ENCODE data around the gene GLP1R.

Gene GLP1R

DNA sequence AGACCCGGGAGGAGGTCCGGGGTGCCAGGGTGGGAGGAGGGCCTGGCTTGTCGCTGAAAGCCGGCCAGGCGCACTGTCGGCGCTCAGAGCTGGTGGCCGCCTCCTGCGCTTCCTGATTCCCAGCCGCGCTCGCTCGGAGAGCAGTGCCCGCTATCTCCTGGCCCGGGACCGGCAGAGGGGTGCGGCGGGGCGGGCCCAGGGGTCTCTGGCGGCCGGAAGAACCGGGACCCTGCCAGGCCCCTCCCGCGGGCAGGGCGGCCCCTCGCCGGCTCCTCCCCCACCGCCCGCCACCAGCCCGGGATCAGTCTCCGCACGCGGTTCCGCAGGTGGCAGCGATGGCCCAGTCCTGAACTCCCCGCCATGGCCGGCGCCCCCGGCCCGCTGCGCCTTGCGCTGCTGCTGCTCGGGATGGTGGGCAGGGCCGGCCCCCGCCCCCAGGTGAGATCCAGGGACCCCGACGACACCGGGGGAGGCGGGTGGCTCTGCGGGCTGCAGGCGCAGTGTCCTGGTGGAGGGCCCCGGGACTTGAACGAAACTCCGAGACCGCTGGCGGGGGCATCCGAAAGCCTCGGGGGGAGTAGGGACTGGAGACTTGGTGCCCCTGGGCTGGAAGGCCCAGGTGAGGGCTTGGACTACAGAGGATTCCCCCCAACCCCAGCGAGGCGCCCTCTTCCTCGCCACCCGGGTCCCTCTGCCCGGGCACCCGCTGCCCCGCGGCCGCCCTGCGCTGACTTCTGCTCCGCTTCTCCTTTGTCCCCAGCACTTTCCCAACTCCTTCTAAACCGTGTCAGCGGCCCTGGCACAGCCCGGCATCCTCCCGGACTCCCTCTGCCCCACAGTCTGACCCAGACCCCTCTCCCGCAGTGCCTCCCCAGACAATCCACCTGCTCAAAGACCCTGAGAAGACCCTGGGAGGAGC is at the start of gene GLP1R:
Gene GLP1R, plus strand, starts transcription at position 301 of the 919 bp plus-strand sequence. Its CDS starts 60 bp downstream, at position 361.
- ChIA-PET POLR2A (no interaction called here), CTCF (no interaction called here)
- TF ChIP-seq, protein P1, sequence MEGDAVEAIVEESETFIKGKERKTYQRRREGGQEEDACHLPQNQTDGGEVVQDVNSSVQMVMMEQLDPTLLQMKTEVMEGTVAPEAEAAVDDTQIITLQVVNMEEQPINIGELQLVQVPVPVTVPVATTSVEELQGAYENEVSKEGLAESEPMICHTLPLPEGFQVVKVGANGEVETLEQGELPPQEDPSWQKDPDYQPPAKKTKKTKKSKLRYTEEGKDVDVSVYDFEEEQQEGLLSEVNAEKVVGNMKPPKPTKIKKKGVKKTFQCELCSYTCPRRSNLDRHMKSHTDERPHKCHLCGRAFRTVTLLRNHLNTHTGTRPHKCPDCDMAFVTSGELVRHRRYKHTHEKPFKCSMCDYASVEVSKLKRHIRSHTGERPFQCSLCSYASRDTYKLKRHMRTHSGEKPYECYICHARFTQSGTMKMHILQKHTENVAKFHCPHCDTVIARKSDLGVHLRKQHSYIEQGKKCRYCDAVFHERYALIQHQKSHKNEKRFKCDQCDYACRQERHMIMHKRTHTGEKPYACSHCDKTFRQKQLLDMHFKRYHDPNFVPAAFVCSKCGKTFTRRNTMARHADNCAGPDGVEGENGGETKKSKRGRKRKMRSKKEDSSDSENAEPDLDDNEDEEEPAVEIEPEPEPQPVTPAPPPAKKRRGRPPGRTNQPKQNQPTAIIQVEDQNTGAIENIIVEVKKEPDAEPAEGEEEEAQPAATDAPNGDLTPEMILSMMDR (IDR thresholded peaks at IDR 0.05; ENCODE audit: insufficient read depth, low read length, missing control alignments), result no peak
- DNase-seq (ENCODE audit: low read depth, low spot score), result no peak
- no peak within 1 kb of the TSS for H3K4me3 ChIP-seq (ENCODE audit: low read depth, low read length)

DNA sequence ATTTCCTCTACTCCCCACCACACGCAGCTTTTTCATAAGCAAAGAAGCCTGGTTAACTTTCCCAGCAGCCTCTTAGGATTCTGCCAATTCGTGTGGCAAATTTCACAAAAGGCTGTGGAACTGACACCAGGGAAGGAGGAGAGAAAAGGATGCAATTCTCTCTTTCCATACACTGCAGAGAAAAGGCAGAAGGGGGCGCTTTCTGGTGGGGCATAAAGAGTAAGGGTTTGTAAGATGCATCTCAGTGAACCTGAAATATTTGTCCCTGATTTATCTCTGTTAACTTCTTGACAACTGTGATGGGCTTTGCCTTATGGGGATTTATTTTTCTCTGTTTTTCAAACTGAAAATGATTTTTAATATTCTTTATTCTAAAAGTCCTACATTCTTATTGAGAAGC is 45.5 kb upstream of the GLP1R start:
- no peak overlapping the region for H3K4me3 ChIP-seq (ENCODE audit: low read depth, low read length)
- ChIA-PET CTCF (interaction anchor here (1.6 kb wide), 1 partner anchor 308 kb away, joined by 5 read pairs; no protein-coding TSS in a partner anchor), POLR2A (no interaction called here)
- no peak for DNase-seq (ENCODE audit: low read depth, low spot score)
- TF ChIP-seq, protein P1 (IDR thresholded peaks at IDR 0.05; ENCODE audit: insufficient read depth, low read length, missing control alignments), result no peak

DNA sequence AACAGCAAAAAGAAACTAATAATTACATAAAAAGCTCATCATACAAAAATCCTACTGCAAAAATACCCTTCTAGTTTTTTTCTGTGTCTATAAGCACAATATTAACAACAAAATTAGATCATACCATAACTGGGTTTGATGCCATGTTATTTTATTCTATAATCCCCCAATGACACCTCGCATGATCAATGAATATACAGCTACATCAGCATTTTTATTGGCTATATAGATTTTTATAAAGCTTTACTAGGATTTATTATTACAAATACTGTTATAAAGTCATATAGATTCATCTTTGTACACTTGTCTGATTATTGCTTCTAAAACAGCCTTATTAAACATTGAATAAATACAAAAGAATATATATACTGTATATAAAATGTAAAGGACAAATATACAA is 45.1 kb upstream of the GLP1R start:
- H3K4me3 ChIP-seq (ENCODE audit: low read depth, low read length), result no peak overlapping the region
- DNase-seq (ENCODE audit: low read depth, low spot score), result no peak
- CTCF ChIA-PET, result no interaction called here
- POLR2A ChIA-PET, result no interaction called here
- TF ChIP-seq, protein P1 (IDR thresholded peaks at IDR 0.05; ENCODE audit: insufficient read depth, low read length, missing control alignments), result no peak

DNA sequence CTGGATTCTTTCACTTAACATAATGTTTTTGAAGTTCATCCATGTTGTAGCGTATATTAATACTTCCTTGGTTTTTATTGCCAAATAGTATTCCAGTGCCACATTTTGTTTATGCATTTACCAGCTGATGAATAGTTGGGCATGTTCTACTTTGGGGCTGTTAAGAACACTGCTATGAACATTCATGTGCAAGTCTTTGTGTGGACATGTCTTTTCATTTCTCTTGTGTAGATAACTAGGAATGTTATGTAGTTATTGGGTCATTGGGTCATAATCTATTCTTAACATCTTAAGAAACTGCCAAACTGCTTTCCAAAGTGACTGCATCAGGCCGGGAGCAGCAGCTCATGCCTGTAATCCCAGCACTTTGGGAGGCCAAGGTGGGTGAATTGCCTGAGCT is 43.8 kb upstream of the GLP1R start:
- H3K4me3 ChIP-seq (ENCODE audit: low read depth, low read length), result no peak overlapping the region
- POLR2A ChIA-PET, result no interaction called here
- TF ChIP-seq, protein P1 (IDR thresholded peaks at IDR 0.05; ENCODE audit: insufficient read depth, low read length, missing control alignments), result no peak
- CTCF ChIA-PET, result no interaction called here
- DNase-seq (ENCODE audit: low read depth, low spot score), result no peak

DNA sequence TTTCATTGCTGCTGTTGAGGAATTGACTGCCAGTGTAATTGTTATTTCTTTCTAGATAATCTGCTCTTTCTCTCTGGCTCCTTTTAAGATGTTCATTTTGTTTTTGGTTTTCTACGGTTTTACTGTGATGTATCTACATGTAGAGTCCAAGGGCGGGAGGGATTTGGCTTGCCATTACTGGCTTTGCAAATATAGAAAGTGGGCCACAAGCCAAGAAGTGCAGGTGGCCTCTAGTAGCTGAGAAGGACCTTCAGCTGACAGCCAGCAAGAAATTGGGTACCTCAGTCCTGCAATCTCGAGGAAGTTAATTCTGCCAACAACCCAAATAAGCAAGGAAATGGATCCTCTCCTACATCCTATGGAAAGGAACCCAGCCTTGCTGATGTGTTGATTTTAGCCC is 42.8 kb upstream of the GLP1R start:
- DNase-seq (ENCODE audit: low read depth, low spot score), result no peak
- H3K4me3 ChIP-seq (ENCODE audit: low read depth, low read length), result no peak overlapping the region
- TF ChIP-seq, protein P1 (IDR thresholded peaks at IDR 0.05; ENCODE audit: insufficient read depth, low read length, missing control alignments), result no peak
- ChIA-PET POLR2A (no interaction called here), CTCF (no interaction called here)

DNA sequence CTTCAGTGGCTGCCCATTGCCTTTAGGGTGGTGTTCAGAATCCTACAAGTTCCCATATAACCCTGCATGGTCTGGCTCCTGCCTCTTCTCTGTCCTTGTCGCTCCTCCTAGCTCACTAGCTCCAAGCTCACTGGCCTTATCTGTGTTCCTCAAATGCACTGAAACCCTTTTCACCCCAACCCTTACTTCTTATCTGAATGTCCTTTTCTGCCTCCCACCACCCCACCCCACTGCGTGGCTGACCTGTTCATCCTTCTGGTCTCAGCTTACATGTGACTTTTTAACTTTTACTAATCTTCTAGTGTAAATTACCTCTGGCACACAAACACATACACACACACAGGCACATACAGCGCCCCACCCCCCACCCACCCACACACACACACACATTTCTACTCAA is 41.0 kb upstream of the GLP1R start:
- ChIA-PET POLR2A (no interaction called here), CTCF (no interaction called here)
- TF ChIP-seq, protein P1 (IDR thresholded peaks at IDR 0.05; ENCODE audit: insufficient read depth, low read length, missing control alignments), result no peak
- DNase-seq (ENCODE audit: low read depth, low spot score), result no peak
- H3K4me3 ChIP-seq (ENCODE audit: low read depth, low read length), result no peak overlapping the region
